GM12865 (cell line): Measurements from ENCODE around the gene CLIP2.
"Not testable (repeated sequence)": the region's sequence is repeated elsewhere in the genome, so short reads cannot be mapped to it uniquely, and the experiment has no call there.

Experiments
- DNase-seq: peaks from one replicate; pipeline ENCODE4 v3.0.0; 2010; ENCODE audit warnings: low read depth
- H3K4me3 ChIP-seq: 2 replicates; pipeline ENCODE4 v1.5.1; 2011; ENCODE audit warnings: mild to moderate bottlenecking, low read depth, low read length, control low read depth
- CTCF ChIP-seq: IDR thresholded peaks from 2 replicates; pipeline ENCODE4 v1.5.1; 2011; ENCODE audit warnings: low read length, control low read depth, low read depth, inconsistent platforms; ENCODE audit not compliant: insufficient read depth; ENCODE audit errors: missing control alignments

Gene CLIP2

GRCh38 chr7:74401137-74401859 is 112.1 kb downstream of the CLIP2 start:
- DNase-seq: peak; percentile 77

GRCh38 chr7:74402668-74403067 is 113.5 kb downstream of the CLIP2 start:
- H3K4me3 ChIP-seq, DNase-seq: not testable (repeated sequence)

More at GRCh38 chr7:74401137-74401859, 112.1 kb downstream of the CLIP2 start:
- no peak overlapping the region for H3K4me3 ChIP-seq
- peak; percentile 94 for TF ChIP-seq CTCF

- H3K4me3 ChIP-seq: no peak overlapping the region
- no peak for TF ChIP-seq CTCF
- DNase-seq: no peak
These were observed 114.5 kb downstream of the CLIP2 start for GRCh38 chr7:74403521-74404387.

- no peak for TF ChIP-seq CTCF
- no peak overlapping the region for H3K4me3 ChIP-seq
- DNase-seq: no peak
These were observed 115.1 kb downstream of the CLIP2 start for GRCh38 chr7:74404388-74404700.

GRCh38 chr7:74404741-74405140 is 115.5 kb downstream of the CLIP2 start:
- no peak for TF ChIP-seq CTCF
- H3K4me3 ChIP-seq: no peak overlapping the region
- no peak for DNase-seq

GRCh38 chr7:74405191-74405898 is 116.1 kb downstream of the CLIP2 start:
- peak; percentile 28 for TF ChIP-seq CTCF
- DNase-seq: no peak
- no peak overlapping the region for H3K4me3 ChIP-seq

- no peak overlapping the region for H3K4me3 ChIP-seq
- no peak for TF ChIP-seq CTCF
- no peak for DNase-seq
These were observed 116.8 kb downstream of the CLIP2 start for GRCh38 chr7:74405899-74406512.
